Vagina (tissue), 2 donors: ENCODE measurements around the gene TAF6.

Source experiments
- POLR2A ChIP-seq, 2 donors: fragments of 450-650 bp; IDR thresholded peaks; one replicate each; pipeline ENCODE4 v1.6.1; 2017; ENCODE audit warnings: antibody characterized with exemption in 2 of 2, mild to moderate bottlenecking in 2 of 2, moderate library complexity in 2 of 2
- POLR2AphosphoS5 ChIP-seq, 2 donors: sonication (generic); formaldehyde crosslinking; IDR thresholded peaks; one replicate each; pipeline ENCODE4 v1.9.0; 2017; ENCODE audit warnings: antibody characterized with exemption in 2 of 2, mild to moderate bottlenecking in 2 of 2, low read depth in 1 of 2; ENCODE audit not compliant: insufficient read depth in 1 of 2
- TF ChIP-seq, protein P1 (sequence below), 3 experiments: fragments of 450-650 bp in 2 of 3; fragments of 200-600 bp in 1 of 3; sonication (generic) in 1 of 3; IDR thresholded peaks; one replicate each; pipeline ENCODE4 v1.5.1; 2017 to 2019; ENCODE audit warnings: antibody characterized with exemption in 3 of 3, mild to moderate bottlenecking in 2 of 3, moderate library complexity in 2 of 3

GRCh38 chr7:100065452-100066186 is 53.5 kb downstream of the TAF6 start:
- TF ChIP-seq, protein P1, sequence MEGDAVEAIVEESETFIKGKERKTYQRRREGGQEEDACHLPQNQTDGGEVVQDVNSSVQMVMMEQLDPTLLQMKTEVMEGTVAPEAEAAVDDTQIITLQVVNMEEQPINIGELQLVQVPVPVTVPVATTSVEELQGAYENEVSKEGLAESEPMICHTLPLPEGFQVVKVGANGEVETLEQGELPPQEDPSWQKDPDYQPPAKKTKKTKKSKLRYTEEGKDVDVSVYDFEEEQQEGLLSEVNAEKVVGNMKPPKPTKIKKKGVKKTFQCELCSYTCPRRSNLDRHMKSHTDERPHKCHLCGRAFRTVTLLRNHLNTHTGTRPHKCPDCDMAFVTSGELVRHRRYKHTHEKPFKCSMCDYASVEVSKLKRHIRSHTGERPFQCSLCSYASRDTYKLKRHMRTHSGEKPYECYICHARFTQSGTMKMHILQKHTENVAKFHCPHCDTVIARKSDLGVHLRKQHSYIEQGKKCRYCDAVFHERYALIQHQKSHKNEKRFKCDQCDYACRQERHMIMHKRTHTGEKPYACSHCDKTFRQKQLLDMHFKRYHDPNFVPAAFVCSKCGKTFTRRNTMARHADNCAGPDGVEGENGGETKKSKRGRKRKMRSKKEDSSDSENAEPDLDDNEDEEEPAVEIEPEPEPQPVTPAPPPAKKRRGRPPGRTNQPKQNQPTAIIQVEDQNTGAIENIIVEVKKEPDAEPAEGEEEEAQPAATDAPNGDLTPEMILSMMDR (IDR thresholded peaks at IDR 0.05) = no peak
- TF ChIP-seq POLR2AphosphoS5 (IDR thresholded peaks at IDR 0.05; ENCODE audit: insufficient read depth in 1 of 2, low read depth in 1 of 2) (peak in 1 of 2 donors; percentile 31), POLR2A (IDR thresholded peaks at IDR 0.05) (no peak)
